ENCODE data around the gene LRRC4B.
"Not testable (repeated sequence)": the region's sequence is repeated elsewhere in the genome, so short reads cannot be mapped to it uniquely, and the experiment has no call there.

LRRC4B gene

DNA sequence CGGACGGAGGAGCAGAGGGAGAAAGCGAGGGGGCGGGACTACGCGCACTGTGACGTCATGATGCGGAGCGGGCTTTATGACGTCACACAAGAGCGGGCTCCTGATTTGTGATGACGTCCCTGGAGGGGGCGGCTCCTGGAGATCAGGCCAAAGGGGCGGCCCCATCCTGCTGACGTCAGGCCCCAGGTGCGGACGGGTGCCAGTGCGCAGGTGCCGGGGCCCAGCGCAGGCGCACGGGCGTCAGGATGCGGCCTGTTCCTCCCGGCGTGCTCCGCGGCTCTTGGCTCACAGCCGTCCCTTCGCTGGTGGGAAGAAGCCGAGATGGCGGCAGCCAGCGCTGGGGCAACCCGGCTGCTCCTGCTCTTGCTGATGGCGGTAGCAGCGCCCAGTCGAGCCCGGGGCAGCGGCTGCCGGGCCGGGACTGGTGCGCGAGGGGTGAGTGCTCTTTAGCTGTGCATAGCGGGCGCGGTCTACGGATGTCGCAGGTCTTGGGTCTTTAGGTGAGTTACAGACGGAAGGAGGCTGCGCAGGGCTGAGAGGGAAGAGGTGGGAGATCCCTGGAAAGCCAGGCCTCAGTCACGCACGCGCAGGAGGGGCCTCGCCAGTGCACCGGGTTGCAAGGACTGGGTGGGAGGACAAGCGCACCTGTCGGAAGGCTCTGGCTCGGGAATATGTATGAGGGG lies 91.9 kb downstream of the LRRC4B start, which contains the start of the genes EMC10 and GARIN5A:
TSS of gene EMC10 (plus strand) at position 284 of the 683 bp plus-strand sequence. CDS start at position 322, 38 bp downstream.
TSS of gene GARIN5A (minus strand) at position 625 of the 683 bp plus-strand sequence. CDS start at position 165, 460 bp downstream.
- Histone ChIP-seq H3K36me3 (no peaks in the 10 kb centered on the region), H3K27ac (no peak within 1 kb of the TSS), H3K9me3 (ENCODE audit: severe bottlenecking) (no peaks in the 10 kb centered on the region), H3K4me3 (ENCODE audit: low read depth, low read length) (no peak within 1 kb of the TSS), H3K27me3 (ENCODE audit: insufficient read depth, low read depth, severe bottlenecking) (no peaks in the 10 kb centered on the region)
- TF ChIP-seq, protein P1, sequence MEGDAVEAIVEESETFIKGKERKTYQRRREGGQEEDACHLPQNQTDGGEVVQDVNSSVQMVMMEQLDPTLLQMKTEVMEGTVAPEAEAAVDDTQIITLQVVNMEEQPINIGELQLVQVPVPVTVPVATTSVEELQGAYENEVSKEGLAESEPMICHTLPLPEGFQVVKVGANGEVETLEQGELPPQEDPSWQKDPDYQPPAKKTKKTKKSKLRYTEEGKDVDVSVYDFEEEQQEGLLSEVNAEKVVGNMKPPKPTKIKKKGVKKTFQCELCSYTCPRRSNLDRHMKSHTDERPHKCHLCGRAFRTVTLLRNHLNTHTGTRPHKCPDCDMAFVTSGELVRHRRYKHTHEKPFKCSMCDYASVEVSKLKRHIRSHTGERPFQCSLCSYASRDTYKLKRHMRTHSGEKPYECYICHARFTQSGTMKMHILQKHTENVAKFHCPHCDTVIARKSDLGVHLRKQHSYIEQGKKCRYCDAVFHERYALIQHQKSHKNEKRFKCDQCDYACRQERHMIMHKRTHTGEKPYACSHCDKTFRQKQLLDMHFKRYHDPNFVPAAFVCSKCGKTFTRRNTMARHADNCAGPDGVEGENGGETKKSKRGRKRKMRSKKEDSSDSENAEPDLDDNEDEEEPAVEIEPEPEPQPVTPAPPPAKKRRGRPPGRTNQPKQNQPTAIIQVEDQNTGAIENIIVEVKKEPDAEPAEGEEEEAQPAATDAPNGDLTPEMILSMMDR (IDR thresholded peaks at IDR 0.05; ENCODE audit: low read depth, low read length), result no peak
- no peak for DNase-seq

GRCh38 chr19:50475736-50476223 lies 92.5 kb downstream of the LRRC4B start:
- H3K27ac ChIP-seq, result no peak overlapping the region

GRCh38 chr19:50475101-50475568 lies 93.1 kb downstream of the LRRC4B start:
- no peaks in the 10 kb centered on the region for H3K9me3 ChIP-seq (ENCODE audit: severe bottlenecking)
- H3K27ac ChIP-seq, result no peak overlapping the region
- TF ChIP-seq, protein P1 (IDR thresholded peaks at IDR 0.05; ENCODE audit: low read depth, low read length), result no peak
- H3K4me3 ChIP-seq (ENCODE audit: low read depth, low read length), result no peak overlapping the region
- H3K36me3 ChIP-seq, result no peaks in the 10 kb centered on the region
- no peaks in the 10 kb centered on the region for H3K27me3 ChIP-seq (ENCODE audit: insufficient read depth, low read depth, severe bottlenecking)
- no peak for DNase-seq

More at GRCh38 chr19:50475736-50476223, 92.5 kb downstream of the LRRC4B start:
- no peaks in the 10 kb centered on the region for H3K36me3 ChIP-seq
- no peak for DNase-seq
- H3K4me3 ChIP-seq (ENCODE audit: low read depth, low read length), result no peak overlapping the region
- no peaks in the 10 kb centered on the region for H3K27me3 ChIP-seq (ENCODE audit: insufficient read depth, low read depth, severe bottlenecking)
- no peaks in the 10 kb centered on the region for H3K9me3 ChIP-seq (ENCODE audit: severe bottlenecking)
- TF ChIP-seq, protein P1 (IDR thresholded peaks at IDR 0.05; ENCODE audit: low read depth, low read length), result no peak

DNA sequence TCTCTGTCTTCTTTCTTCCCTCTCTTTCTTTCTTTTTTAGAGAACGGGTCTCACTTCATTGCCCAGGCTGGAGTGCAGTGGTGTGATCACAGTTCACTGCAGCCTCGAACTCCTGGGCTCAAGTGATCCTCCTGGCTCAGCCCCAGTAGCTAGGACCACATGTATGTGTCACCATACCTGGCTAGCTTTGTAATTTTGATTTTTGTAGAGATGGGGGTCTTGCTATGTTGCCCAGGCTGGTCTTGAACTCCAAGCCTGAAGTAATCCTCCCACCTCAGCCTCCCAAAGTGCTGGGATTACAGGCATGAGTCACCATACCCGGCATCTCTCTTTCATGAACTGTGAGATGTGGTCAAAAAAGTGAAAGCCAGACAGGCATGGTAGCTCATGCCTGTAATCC lies 94.9 kb downstream of the LRRC4B start:
- DNase-seq; H3K36me3 ChIP-seq; H3K9me3 ChIP-seq (ENCODE audit: severe bottlenecking); H3K4me3 ChIP-seq (ENCODE audit: low read depth, low read length); H3K27ac ChIP-seq; H3K27me3 ChIP-seq (ENCODE audit: insufficient read depth, low read depth, severe bottlenecking): not testable (repeated sequence)

DNA sequence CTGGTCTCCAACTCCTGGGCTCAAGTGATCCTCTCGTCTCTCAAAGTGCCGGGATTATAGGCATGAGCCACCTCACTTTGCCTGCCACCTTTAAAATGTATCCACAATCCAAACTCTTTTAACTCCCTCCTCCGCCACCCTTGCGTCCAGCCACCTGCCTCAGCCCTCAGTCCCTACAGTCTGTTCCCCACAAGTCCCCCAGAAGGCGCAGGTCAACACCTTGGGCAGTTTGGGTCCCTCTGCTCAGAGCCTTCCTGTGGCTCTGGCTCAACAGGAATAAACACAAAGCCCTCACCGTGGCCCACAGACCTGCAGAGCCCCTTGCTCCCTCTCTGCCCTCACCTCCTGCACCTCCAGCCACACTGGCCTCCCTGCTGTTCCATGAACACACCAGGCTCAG lies 99.4 kb downstream of the LRRC4B start:
- Histone ChIP-seq H3K9me3 (ENCODE audit: severe bottlenecking) (no peaks in the 10 kb centered on the region), H3K36me3 (no peaks in the 10 kb centered on the region), H3K4me3 (ENCODE audit: low read depth, low read length) (no peak overlapping the region), H3K27me3 (ENCODE audit: insufficient read depth, low read depth, severe bottlenecking) (no peaks in the 10 kb centered on the region), H3K27ac (no peak overlapping the region)
- TF ChIP-seq, protein P1 (IDR thresholded peaks at IDR 0.05; ENCODE audit: low read depth, low read length), result no peak
- no peak for DNase-seq

GRCh38 chr19:50467566-50467965 lies 100.7 kb downstream of the LRRC4B start:
- H3K4me3 ChIP-seq (ENCODE audit: low read depth, low read length), result no peak overlapping the region
- no peaks in the 10 kb centered on the region for H3K36me3 ChIP-seq
- no peak overlapping the region for H3K27ac ChIP-seq
- DNase-seq, result no peak
- H3K27me3 ChIP-seq (ENCODE audit: insufficient read depth, low read depth, severe bottlenecking), result no peaks in the 10 kb centered on the region
- TF ChIP-seq, protein P1 (IDR thresholded peaks at IDR 0.05; ENCODE audit: low read depth, low read length), result no peak
- no peaks in the 10 kb centered on the region for H3K9me3 ChIP-seq (ENCODE audit: severe bottlenecking)
